Fibroblast of villous mesenchyme (primary cell): ENCODE data around the gene KIRREL2. TPM values are rescaled to one million over a fixed set of nuclear protein-coding genes. Genes with fewer than 3 reads are reported as not detected.

Experiments used
- DNase-seq: peaks from one replicate; pipeline ENCODE4 v3.0.0-alpha.2; 2010; ENCODE audit warnings: low read depth
- H3K4me3 ChIP-seq: 2 replicates; pipeline ENCODE4 v1.5.1; 2011; ENCODE audit warnings: low read depth, mild to moderate bottlenecking, low read length
- total RNA-seq: library from RNA; depleted of rRNA; stranded (reverse); fragments of >200 nt; gene quantifications from 2 replicates; pipeline ENCODE4 v1.2.3, GENCODE V29; 2012
- TF ChIP-seq, protein P1 (sequence below): IDR thresholded peaks from 2 replicates; pipeline ENCODE4 v1.5.1; 2012; ENCODE audit warnings: low read depth, mild to moderate bottlenecking, low read length; ENCODE audit not compliant: insufficient read depth

The KIRREL2 gene
- total RNA-seq, 1 donor: under 0.01 TPM

DNA sequence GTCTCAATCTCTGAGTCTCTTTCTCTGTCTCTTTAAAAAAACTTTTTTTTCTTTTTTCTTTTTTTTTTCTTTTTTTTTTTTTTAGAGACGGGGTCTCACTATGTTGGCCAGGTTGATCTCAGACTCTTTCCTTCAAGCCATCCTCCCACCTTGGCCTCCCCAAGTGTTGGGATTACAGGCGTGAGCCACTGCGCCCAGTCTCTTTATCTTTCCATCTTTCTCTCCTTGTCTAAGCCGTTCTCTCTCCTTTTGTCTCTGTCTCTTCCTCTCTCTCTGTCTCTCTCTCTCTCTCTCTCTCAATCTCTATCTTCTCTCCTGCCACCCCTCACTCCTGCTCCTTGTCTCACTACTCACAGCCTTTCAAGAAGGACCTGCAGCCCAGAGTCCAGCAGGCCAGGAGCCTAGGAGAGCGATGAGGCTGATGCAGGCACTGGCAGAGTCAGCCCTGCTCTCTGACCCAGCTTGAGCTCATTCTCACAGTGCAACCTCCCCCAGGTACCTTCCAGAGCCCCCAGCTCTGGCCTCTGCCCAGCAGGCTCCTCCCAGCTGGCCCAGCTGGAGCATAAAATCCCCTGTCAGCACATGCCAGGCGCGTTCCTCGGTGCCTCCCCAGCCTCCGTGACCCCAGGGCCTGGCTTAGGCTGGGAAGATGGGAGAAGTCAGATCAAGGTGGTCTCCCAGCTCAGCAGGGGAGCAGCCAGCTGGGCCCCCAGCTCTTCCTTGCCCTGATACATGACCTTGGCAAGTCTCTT, 4.5 kb upstream of the KIRREL2 start, which contains the start of gene NPHS1:
Gene NPHS1 (minus strand): TSS at position 476 of the 752 bp plus-strand sequence. CDS start 667 bp downstream, outside the sequence.
- H3K4me3 ChIP-seq: no peak within 1 kb of the TSS
- TF ChIP-seq, protein P1, sequence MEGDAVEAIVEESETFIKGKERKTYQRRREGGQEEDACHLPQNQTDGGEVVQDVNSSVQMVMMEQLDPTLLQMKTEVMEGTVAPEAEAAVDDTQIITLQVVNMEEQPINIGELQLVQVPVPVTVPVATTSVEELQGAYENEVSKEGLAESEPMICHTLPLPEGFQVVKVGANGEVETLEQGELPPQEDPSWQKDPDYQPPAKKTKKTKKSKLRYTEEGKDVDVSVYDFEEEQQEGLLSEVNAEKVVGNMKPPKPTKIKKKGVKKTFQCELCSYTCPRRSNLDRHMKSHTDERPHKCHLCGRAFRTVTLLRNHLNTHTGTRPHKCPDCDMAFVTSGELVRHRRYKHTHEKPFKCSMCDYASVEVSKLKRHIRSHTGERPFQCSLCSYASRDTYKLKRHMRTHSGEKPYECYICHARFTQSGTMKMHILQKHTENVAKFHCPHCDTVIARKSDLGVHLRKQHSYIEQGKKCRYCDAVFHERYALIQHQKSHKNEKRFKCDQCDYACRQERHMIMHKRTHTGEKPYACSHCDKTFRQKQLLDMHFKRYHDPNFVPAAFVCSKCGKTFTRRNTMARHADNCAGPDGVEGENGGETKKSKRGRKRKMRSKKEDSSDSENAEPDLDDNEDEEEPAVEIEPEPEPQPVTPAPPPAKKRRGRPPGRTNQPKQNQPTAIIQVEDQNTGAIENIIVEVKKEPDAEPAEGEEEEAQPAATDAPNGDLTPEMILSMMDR: no peak
- no peak for DNase-seq

- TF ChIP-seq, protein P1: no peak
- DNase-seq: no peak
- no peak overlapping the region for H3K4me3 ChIP-seq
These were observed 3.5 kb upstream of the KIRREL2 start for GRCh38 chr19:35853038-35853756.

GRCh38 chr19:35858311-35858710, 1.6 kb downstream of the KIRREL2 start:
- TF ChIP-seq, protein P1: no peak

GRCh38 chr19:35859414-35859813, 2.7 kb downstream of the KIRREL2 start:
- H3K4me3 ChIP-seq: no peak overlapping the region
- TF ChIP-seq, protein P1: no peak
- no peak for DNase-seq

More at GRCh38 chr19:35858311-35858710, 1.6 kb downstream of the KIRREL2 start:
- H3K4me3 ChIP-seq: no peak overlapping the region
- no peak for DNase-seq

GRCh38 chr19:35860436-35860817, 3.7 kb downstream of the KIRREL2 start:
- no peak for DNase-seq
- H3K4me3 ChIP-seq: no peak overlapping the region
- TF ChIP-seq, protein P1: no peak

- no peak for DNase-seq
- TF ChIP-seq, protein P1: no peak
- no peak overlapping the region for H3K4me3 ChIP-seq
These were observed 4.3 kb downstream of the KIRREL2 start for GRCh38 chr19:35860818-35861639.
